ENCODE results near the gene BSN. TPM values are rescaled to one million over a fixed set of nuclear protein-coding genes. Genes with fewer than 3 reads are reported as not detected.

BSN gene
- total RNA-seq, 2 experiments from 2014 or later: 0.09 TPM

DNA sequence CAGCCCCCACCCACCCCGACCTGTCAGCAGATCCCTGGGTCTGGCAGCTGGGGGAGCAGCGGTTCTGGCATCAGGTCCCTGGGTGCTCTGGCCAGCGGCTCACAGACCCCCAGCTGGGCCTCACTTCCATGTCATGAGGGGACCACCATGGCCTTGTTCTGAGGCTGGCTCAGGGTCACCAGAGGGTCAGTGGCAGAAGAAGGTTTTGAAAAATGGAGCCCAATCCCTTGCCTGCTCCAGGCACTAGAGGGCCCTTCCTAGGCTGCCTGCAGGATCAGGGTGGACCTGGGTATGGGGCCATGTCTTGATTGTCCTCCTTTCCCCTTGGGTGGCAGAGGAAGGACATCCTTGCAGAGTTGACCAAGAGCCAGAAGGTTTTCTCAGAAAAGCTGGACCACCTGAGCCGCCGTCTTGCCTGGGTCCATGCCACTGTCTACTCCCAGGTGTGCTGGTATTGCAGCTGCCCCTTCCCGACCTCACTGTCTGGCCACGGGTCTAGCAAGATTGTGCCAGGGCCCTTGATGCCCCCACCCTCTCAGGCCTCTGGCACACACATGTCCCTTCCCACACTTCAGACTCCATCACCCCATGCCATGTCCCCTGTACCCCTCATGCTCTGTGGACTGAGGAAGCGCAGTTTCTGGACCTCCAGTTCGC, 152.3 kb downstream of the BSN start:
- no peaks in the 10 kb centered on the region for H3K27me3 Mint-ChIP-seq
- TF ChIP-seq, protein P1, sequence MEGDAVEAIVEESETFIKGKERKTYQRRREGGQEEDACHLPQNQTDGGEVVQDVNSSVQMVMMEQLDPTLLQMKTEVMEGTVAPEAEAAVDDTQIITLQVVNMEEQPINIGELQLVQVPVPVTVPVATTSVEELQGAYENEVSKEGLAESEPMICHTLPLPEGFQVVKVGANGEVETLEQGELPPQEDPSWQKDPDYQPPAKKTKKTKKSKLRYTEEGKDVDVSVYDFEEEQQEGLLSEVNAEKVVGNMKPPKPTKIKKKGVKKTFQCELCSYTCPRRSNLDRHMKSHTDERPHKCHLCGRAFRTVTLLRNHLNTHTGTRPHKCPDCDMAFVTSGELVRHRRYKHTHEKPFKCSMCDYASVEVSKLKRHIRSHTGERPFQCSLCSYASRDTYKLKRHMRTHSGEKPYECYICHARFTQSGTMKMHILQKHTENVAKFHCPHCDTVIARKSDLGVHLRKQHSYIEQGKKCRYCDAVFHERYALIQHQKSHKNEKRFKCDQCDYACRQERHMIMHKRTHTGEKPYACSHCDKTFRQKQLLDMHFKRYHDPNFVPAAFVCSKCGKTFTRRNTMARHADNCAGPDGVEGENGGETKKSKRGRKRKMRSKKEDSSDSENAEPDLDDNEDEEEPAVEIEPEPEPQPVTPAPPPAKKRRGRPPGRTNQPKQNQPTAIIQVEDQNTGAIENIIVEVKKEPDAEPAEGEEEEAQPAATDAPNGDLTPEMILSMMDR (IDR thresholded peaks at IDR 0.05): no peak
- no peaks in the 10 kb centered on the region for H3K9me3 Mint-ChIP-seq
- H3K4me3 Mint-ChIP-seq: no peak overlapping the region
- peaks cover 1% of the 10 kb centered on the region for H3K36me3 Mint-ChIP-seq (ENCODE audit: low read depth)
- DNase-seq: no peak
- ChIA-PET POLR2A (interaction anchor here (1.0 kb wide), 1 partner anchor 8 kb away, joined by 3 read pairs; no protein-coding TSS in a partner anchor), CTCF (no interaction called here)
- no peak for ATAC-seq
- H3K4me1 Mint-ChIP-seq (ENCODE audit: low read depth): peaks cover 2% of the 10 kb centered on the region
- intact Hi-C loops (cut with micrococcal nuclease): no loop called here
- no peak overlapping the region for H3K27ac Mint-ChIP-seq

DNA sequence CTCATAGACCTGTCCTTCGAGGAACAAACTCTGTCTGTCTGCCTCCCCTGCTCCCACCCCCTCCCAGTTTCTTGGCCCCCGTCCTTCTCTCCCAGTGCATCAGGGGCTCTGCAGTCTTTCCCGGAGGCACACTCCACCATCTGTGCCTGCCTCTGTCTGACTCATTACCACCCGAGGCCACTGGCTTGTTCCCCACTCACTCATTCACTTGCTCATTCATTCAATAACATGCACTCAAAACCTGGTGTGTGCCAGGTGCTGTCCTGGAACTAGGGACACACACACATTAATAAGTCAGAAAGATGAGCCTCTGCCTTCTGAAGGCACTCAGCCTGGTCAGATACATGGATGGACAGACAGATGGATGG, 152.8 kb downstream of the BSN start:
- no peak overlapping the region for H3K4me3 Mint-ChIP-seq
- no peak overlapping the region for H3K27ac Mint-ChIP-seq
- H3K36me3 Mint-ChIP-seq (ENCODE audit: low read depth): peaks cover 1% of the 10 kb centered on the region
- intact Hi-C loops (cut with micrococcal nuclease): no loop called here
- CTCF ChIA-PET: interaction anchor here (1.2 kb wide), 1 partner anchor 12 kb away, joined by 3 read pairs; no protein-coding TSS in a partner anchor
- H3K4me1 Mint-ChIP-seq (ENCODE audit: low read depth): peaks cover 5% of the 10 kb centered on the region
- DNase-seq (no peak), ATAC-seq (no peak)
- H3K27me3 Mint-ChIP-seq: no peaks in the 10 kb centered on the region
- POLR2A ChIA-PET: interaction anchor here (1.0 kb wide), 1 partner anchor 7 kb away, joined by 3 read pairs; no protein-coding TSS in a partner anchor
- no peaks in the 10 kb centered on the region for H3K9me3 Mint-ChIP-seq
- TF ChIP-seq, protein P1 (IDR thresholded peaks at IDR 0.05): no peak

GRCh38 chr3:49709852-49710251, 155.6 kb downstream of the BSN start:
- Mint-ChIP-seq H3K4me3 (no peak overlapping the region), H3K4me1 (ENCODE audit: low read depth) (peaks cover 8% of the 10 kb centered on the region), H3K27me3 (no peaks in the 10 kb centered on the region), H3K27ac (no peak overlapping the region), H3K9me3 (no peaks in the 10 kb centered on the region), H3K36me3 (ENCODE audit: low read depth) (no peaks in the 10 kb centered on the region)
- no peak for DNase-seq
- TF ChIP-seq, protein P1 (IDR thresholded peaks at IDR 0.05): no peak
- POLR2A ChIA-PET: no interaction called here
- intact Hi-C loops (cut with micrococcal nuclease): no loop called here
- no peak for ATAC-seq
- CTCF ChIA-PET: no interaction called here

GRCh38 chr3:49711489-49711888, 157.2 kb downstream of the BSN start:
- ChIA-PET POLR2A (interaction anchor here (0.7 to 2.7 kb wide), 4 partner anchors 8 to 213 kb away, joined by 3 to 15 read pairs (median 5); partner anchors contain the start of gene AMIGO3), CTCF (interaction anchor here (2.1 kb wide), 1 partner anchor 128 kb away, joined by 9 read pairs; no protein-coding TSS in a partner anchor)
- H3K4me1 Mint-ChIP-seq (ENCODE audit: low read depth): peaks cover 8% of the 10 kb centered on the region
- H3K4me3 Mint-ChIP-seq: no peak overlapping the region
- intact Hi-C loops (cut with micrococcal nuclease): no loop called here
- H3K27ac Mint-ChIP-seq: peak overlapping the region; percentile 6
- no peak for ATAC-seq
- TF ChIP-seq, protein P1 (IDR thresholded peaks at IDR 0.05): no peak
- H3K27me3 Mint-ChIP-seq: no peaks in the 10 kb centered on the region
- H3K36me3 Mint-ChIP-seq (ENCODE audit: low read depth): no peaks in the 10 kb centered on the region
- DNase-seq: no peak
- no peaks in the 10 kb centered on the region for H3K9me3 Mint-ChIP-seq

DNA sequence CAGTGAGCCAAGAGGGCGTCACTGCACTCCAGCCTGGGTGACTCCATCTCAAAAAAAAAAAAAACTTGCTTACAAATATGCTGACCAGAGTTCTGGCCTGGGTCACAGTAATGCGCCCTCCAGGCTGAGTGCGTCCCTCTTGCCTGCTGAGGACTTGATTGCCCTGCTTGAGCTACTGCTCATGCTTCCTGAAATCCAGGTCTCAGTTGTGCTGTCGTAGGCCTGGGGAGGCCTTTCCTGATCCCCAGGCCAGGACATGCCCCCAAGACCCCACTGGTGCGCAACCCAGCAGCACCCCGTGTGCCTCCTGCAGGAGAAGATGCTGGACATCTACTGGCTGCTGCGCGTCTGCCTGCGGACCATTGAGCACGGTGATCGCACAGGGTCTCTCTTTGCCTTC, 157.9 kb downstream of the BSN start:
- DNase-seq (no peak), ATAC-seq (no peak)
- ChIA-PET POLR2A (interaction anchor here (1.1 to 2.7 kb wide), 2 partner anchors 10 to 213 kb away, joined by 3 to 15 read pairs; no protein-coding TSS in a partner anchor), CTCF (interaction anchor here (0.7 to 2.1 kb wide), 3 partner anchors 127 to 219 kb away, joined by 3 to 9 read pairs (median 4); no protein-coding TSS in a partner anchor)
- intact Hi-C loops (cut with micrococcal nuclease): no loop called here
- Mint-ChIP-seq H3K36me3 (ENCODE audit: low read depth) (no peaks in the 10 kb centered on the region), H3K27ac (no peak overlapping the region), H3K9me3 (no peaks in the 10 kb centered on the region), H3K27me3 (no peaks in the 10 kb centered on the region), H3K4me1 (ENCODE audit: low read depth) (peaks cover 8% of the 10 kb centered on the region), H3K4me3 (no peak overlapping the region)
- TF ChIP-seq, protein P1 (IDR thresholded peaks at IDR 0.05): no peak

Measured in activated CD8-positive, alpha-beta T cell treated with anti-CD3 and anti-CD28 coated beads for 36 hours (primary cell).